ENCODE measurements around the gene PRLH. TPM values are rescaled to one million over a fixed set of nuclear protein-coding genes. Genes with fewer than 3 reads are reported as not detected.

PRLH gene
- total RNA-seq, 1 experiment from 2014 or later = not detected

- DNase-seq (ENCODE audit: low spot score) = no peak
- no TSS peak for BruUV-seq (replicated peaks)
- TF ChIP-seq EZH2 (IDR thresholded peaks at IDR 0.05; ENCODE audit: borderline replicate concordance, low read depth, low read length, poor library complexity, severe bottlenecking) (no peak), CTCF (conservative IDR thresholded peaks at IDR 0.05; ENCODE audit: low read depth, low read length) (no peak)
- Histone ChIP-seq H3K4me3 (ENCODE audit: low read depth, low read length, poor library complexity, severe bottlenecking) (no peak overlapping the region), H3K36me3 (ENCODE audit: insufficient read depth, low read length, poor library complexity, severe bottlenecking) (no peaks in the 10 kb centered on the region), H3K27ac (ENCODE audit: low read depth, low read length, poor library complexity, severe bottlenecking) (no peak overlapping the region), H3K27me3 (replicated peaks; ENCODE audit: insufficient read depth, low read depth, low read length, poor library complexity) (no peaks in the 10 kb centered on the region), H3K9me3 (ENCODE audit: low read depth, low read length, poor library complexity, severe bottlenecking) (no peaks in the 10 kb centered on the region), H3K4me1 (ENCODE audit: insufficient read depth, low read length, poor library complexity, severe bottlenecking) (no peaks in the 10 kb centered on the region)
- ChIA-PET POLR2A (ENCODE audit: low non-redundant PET) (no interaction called here), CTCF (no interaction called here)
- intact Hi-C loops (cut with micrococcal nuclease; ENCODE audit: unreplicated experiment) = no loop called here
Measured at GRCh38 chr2:237577956-237578870, 11.8 kb downstream of the PRLH start.

GRCh38 chr2:237581326-237581725 lies 15.0 kb downstream of the PRLH start:
- H3K36me3 ChIP-seq (ENCODE audit: insufficient read depth, low read length, poor library complexity, severe bottlenecking) = no peaks in the 10 kb centered on the region

More at GRCh38 chr2:237581326-237581725, 15.0 kb downstream of the PRLH start:
- Histone ChIP-seq H3K27me3 (replicated peaks; ENCODE audit: insufficient read depth, low read depth, low read length, poor library complexity) (no peaks in the 10 kb centered on the region), H3K9me3 (ENCODE audit: low read depth, low read length, poor library complexity, severe bottlenecking) (no peaks in the 10 kb centered on the region), H3K4me3 (ENCODE audit: low read depth, low read length, poor library complexity, severe bottlenecking) (no peak overlapping the region), H3K4me1 (ENCODE audit: insufficient read depth, low read length, poor library complexity, severe bottlenecking) (no peaks in the 10 kb centered on the region), H3K27ac (ENCODE audit: low read depth, low read length, poor library complexity, severe bottlenecking) (no peak overlapping the region)
- POLR2A ChIA-PET (ENCODE audit: low non-redundant PET) = no interaction called here
- no peak for DNase-seq (ENCODE audit: low spot score)
- no TSS peak for BruUV-seq (replicated peaks)
- TF ChIP-seq CTCF (conservative IDR thresholded peaks at IDR 0.05; ENCODE audit: low read depth, low read length) (no peak), EZH2 (IDR thresholded peaks at IDR 0.05; ENCODE audit: borderline replicate concordance, low read depth, low read length, poor library complexity, severe bottlenecking) (no peak)
- intact Hi-C loops (cut with micrococcal nuclease; ENCODE audit: unreplicated experiment) = loop anchor here (5.0 kb wide), 1 partner anchor 166 kb away; no protein-coding TSS in a partner anchor
- CTCF ChIA-PET = interaction anchor here (0.7 to 1.7 kb wide), 3 partner anchors 9 to 92 kb away, joined by 3 to 6 read pairs (median 5); no protein-coding TSS in a partner anchor
